Kidney epithelial cell (primary cell): Measurements from ENCODE around the gene VEPH1. TPM values are rescaled to one million over a fixed set of nuclear protein-coding genes. Genes with fewer than 3 reads are reported as not detected.
A peak's percentile ranks its signal among the peaks of the same experiment; 100 is the strongest.

Source experiments
- DNase-seq: peaks from one replicate; pipeline ENCODE4 v3.0.0-alpha.2; 2010; ENCODE audit warnings: low read depth
- H3K27me3 ChIP-seq: 2 replicates; pipeline ENCODE4 v1.6.0; 2011; ENCODE audit warnings: low read length; ENCODE audit not compliant: control insufficient read depth, insufficient read depth
- H3K36me3 ChIP-seq: 2 replicates; pipeline ENCODE4 v1.5.1; 2011; ENCODE audit warnings: low read length; ENCODE audit not compliant: control insufficient read depth, insufficient read depth
- H3K4me3 ChIP-seq: 2 replicates; pipeline ENCODE4 v1.5.1; 2011; ENCODE audit warnings: low read depth, mild to moderate bottlenecking, control low read depth, low read length
- CTCF ChIP-seq: IDR thresholded peaks from 2 replicates; pipeline ENCODE4 v1.5.1; 2011; ENCODE audit warnings: mild to moderate bottlenecking, moderate library complexity, low read length, control low read depth, inconsistent platforms; ENCODE audit not compliant: insufficient read depth, poor library complexity, severe bottlenecking
- total RNA-seq: library from RNA; depleted of rRNA; stranded (reverse); fragments of >200 nt; gene quantifications from 2 replicates; pipeline ENCODE4 v1.2.3, GENCODE V29; 2015

The VEPH1 gene
- total RNA-seq, 1 donor from 2014 or later: 26.0 TPM

- TF ChIP-seq CTCF: no peak
- Histone ChIP-seq H3K4me3 (no peak overlapping the region), H3K27me3 (no peaks in the 10 kb centered on the region), H3K36me3 (no peaks in the 10 kb centered on the region)
- no peak for DNase-seq
Observed at GRCh38 chr3:157512534-157512933, 9.3 kb upstream of the VEPH1 start.

GRCh38 chr3:157508461-157508860 is 5.2 kb upstream of the VEPH1 start:
- no peak for TF ChIP-seq CTCF
- Histone ChIP-seq H3K36me3 (no peaks in the 10 kb centered on the region), H3K27me3 (no peaks in the 10 kb centered on the region), H3K4me3 (no peak overlapping the region)
- no peak for DNase-seq

GRCh38 chr3:157501863-157502262 is 1.4 kb downstream of the VEPH1 start:
- DNase-seq: no peak
- no peak overlapping the region for H3K4me3 ChIP-seq
- no peaks in the 10 kb centered on the region for H3K27me3 ChIP-seq
- no peak for TF ChIP-seq CTCF
- no peaks in the 10 kb centered on the region for H3K36me3 ChIP-seq

GRCh38 chr3:157500232-157500631 is 3.0 kb downstream of the VEPH1 start:
- TF ChIP-seq CTCF: no peak
- H3K36me3 ChIP-seq: no peaks in the 10 kb centered on the region
- DNase-seq: no peak
- no peak overlapping the region for H3K4me3 ChIP-seq
- H3K27me3 ChIP-seq: no peaks in the 10 kb centered on the region

GRCh38 chr3:157499342-157499963 is 3.8 kb downstream of the VEPH1 start:
- peak; percentile 77 for DNase-seq
- Histone ChIP-seq H3K27me3 (no peaks in the 10 kb centered on the region), H3K36me3 (no peaks in the 10 kb centered on the region), H3K4me3 (peak overlapping the region; percentile 0)
- peak; percentile 2 for TF ChIP-seq CTCF

- TF ChIP-seq CTCF: no peak
- DNase-seq: no peak
- Histone ChIP-seq H3K36me3 (no peaks in the 10 kb centered on the region), H3K27me3 (no peaks in the 10 kb centered on the region), H3K4me3 (no peak overlapping the region)
Observed at GRCh38 chr3:157498371-157498770, 4.8 kb downstream of the VEPH1 start.
